GM10266 (cell line): ENCODE results near the gene NRROS.
A peak's percentile ranks its signal among the peaks of the same experiment; 100 is the strongest.

Experiments used
- DNase-seq: peaks from one replicate; pipeline ENCODE4 v3.0.0; 2012; ENCODE audit errors: extremely low spot score
- CTCF ChIP-seq: IDR thresholded peaks from 2 replicates; pipeline ENCODE4 v1.5.1; 2012; ENCODE audit warnings: mild to moderate bottlenecking, low read depth; ENCODE audit not compliant: control insufficient read depth, insufficient read depth; ENCODE audit errors: missing control alignments

The NRROS gene

DNA sequence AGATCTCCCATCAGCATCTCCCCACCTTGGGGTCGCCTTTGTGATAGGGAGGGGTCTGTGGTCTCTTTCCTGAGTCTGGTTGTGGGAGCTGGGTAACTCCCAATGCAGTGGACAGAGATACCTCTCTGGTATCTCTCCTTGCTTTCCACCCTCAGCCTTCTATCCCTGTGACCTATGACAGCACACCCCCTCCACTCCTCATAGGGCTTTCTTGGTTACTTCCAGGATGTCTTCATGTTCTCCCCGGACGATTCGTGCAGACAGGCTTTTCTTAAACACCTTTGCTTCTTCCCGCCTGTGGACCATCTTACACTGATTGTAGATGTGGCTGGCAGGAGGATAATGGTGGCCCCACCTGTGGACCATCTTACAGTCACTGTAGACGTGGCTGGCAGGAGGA is 14.2 kb upstream of the NRROS start:
- no peak for DNase-seq
- TF ChIP-seq CTCF = no peak

- TF ChIP-seq CTCF = no peak
- no peak for DNase-seq
Observed at GRCh38 chr3:196627918-196628231, 11.6 kb upstream of the NRROS start.

- no peak for DNase-seq
- no peak for TF ChIP-seq CTCF
Observed at GRCh38 chr3:196629228-196629627, 10.3 kb upstream of the NRROS start.

- TF ChIP-seq CTCF = no peak
- no peak for DNase-seq
Observed at GRCh38 chr3:196631682-196632045, 7.8 kb upstream of the NRROS start.

DNA sequence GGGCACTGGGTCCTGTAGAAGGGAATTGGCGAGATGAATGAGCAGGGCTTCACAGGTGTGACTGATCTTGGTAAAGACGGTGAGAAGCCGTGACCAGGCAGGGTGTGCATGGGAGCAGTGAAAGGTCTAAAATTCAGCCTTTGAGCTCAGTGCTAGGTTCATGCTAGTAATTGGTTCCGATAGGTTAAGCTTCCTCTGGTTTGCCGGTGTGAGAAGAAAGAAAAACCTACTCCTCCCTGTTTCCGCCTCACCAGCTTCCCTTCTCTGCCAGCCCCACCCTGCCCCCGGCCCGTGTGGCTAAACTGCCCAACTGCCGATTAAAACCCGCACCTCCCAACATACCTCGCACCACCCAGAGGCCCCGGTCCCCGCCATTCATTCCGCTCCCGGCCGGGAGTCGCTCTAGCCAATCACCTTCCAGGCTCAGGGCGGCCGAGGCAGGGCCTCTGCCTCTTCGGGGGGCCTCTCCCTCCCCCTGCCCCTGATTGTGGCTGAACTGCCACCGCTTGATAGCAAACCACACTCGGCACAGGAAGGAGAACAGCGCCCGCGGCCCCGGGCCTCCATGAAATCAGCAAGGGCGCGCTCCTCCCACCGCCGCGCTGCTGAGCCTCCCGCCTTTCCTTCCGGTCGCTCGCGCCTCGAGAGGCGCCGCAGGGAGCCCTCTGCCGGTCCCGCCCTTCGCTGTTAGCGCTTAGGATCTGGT is 7.3 kb upstream of the NRROS start:
- TF ChIP-seq CTCF = peak; percentile 68
- DNase-seq = peak; percentile 90

DNA sequence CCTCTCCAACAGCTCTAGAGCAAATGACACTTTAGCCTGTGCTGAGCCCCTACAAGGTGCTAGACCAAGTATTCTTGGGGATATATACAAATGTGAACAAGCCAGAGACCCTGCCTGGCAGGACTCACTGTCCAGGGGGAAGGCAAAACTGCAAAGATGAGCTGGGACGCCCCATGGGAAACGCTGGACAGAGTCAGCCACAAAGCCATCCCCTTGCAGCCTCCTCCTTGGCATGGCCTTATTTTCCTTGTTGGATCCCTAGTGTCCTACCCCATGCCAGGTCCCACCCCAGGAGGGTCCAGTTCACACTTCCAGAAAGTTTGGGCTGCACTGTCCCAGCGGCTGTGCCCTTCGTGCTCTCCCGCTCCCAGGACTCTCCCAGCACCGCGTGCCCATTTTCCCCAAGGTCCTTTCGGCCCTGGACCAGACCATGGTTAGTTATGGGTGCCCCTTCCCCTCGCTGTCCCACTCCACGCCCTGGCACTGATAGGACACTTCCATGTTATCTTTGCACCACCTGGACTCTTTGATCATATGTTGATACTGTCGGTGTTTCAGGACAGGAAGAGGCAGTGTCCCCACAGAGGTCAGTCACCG is 5.8 kb upstream of the NRROS start:
- DNase-seq = no peak
- no peak for TF ChIP-seq CTCF

DNA sequence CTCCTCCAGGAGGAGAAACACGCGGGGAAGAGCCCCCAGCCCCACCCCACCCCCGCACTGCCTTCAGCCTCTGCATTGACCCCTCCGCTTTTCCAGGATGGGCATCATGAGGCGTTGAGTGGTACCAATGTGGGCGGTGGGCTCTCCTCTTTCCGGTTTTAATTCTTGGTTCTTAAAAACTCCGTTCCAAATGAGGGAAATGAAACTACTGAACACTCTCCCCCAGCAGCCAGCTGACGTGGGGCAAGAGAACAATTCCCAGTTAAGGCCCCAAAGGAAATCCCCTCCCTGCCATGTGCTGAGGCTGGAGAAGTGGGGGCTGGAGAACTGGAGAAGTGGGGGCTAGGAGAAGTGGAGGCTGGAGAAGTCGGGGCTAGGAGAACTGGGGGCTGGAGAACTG is 5.3 kb upstream of the NRROS start:
- no peak for TF ChIP-seq CTCF
- DNase-seq = peak; percentile 66
